ENCODE measurements around the gene PYGO1. TPM values are rescaled to one million over a fixed set of nuclear protein-coding genes. Genes with fewer than 3 reads are reported as not detected.

PYGO1 gene, protein sequence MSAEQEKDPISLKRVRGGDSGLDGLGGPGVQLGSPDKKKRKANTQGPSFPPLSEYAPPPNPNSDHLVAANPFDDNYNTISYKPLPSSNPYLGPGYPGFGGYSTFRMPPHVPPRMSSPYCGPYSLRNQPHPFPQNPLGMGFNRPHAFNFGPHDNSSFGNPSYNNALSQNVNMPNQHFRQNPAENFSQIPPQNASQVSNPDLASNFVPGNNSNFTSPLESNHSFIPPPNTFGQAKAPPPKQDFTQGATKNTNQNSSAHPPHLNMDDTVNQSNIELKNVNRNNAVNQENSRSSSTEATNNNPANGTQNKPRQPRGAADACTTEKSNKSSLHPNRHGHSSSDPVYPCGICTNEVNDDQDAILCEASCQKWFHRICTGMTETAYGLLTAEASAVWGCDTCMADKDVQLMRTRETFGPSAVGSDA
- 5.1 to 7.8 TPM (median 7.4 TPM) in 5 replicates for total RNA-seq (2022; extraction: Qiagen RNA extraction; ENCODE audit: low read depth)

DNA sequence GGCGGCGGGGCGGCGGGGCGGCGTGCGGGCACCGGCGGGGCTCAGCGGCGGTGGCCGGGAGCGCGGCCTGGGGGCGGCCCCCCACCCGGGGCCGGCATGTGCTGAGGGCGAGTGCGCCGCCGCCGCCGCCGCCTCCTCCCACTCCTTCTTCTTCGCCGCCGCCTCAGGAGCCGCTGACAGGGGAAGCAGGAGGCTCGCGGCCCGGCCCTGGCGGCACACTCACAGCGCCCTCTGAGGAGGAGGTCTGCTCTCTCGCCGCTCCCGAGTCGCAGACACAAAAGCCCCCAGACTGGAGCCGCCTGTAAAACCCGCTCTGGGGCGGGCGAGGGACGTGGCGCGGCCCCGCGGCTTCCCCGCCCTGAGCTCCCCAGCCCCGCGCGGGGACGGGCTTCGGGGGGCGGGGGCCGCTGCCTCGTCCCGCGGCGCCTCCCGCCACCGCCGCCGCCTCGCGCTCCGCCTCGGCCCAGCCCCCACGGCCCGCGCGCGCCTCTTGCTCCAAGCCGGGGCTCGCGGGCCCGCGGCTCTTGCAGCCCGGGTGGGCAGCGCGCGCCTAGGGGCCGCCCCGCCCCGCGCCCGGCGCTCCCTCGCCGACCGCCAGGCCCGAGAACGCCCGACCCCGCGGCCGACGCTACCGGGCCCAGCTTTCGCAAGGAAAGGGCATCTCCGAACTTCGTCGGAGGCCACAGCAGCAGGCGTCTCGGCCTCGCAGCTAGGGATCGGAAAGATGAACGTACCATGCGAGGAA is at the start of gene PYGO1:
PYGO1 (minus strand) TSS at position 276 of the 745 bp plus-strand sequence. CDS start 462 bp downstream, outside the sequence.

Other genes with a start within 250 kb of the PYGO1 start
- gene CCPG1, start 180.0 kb downstream of the PYGO1 start, total RNA-seq (2022; extraction: Qiagen RNA extraction; ENCODE audit: low read depth): 30.6 to 40.6 TPM (median 38.8 TPM) in 5 replicates
- 1.8 to 4.8 TPM (median 4.3 TPM) in 5 replicates for gene PIERCE2, start 179.8 kb downstream of the PYGO1 start, total RNA-seq (2022; extraction: Qiagen RNA extraction; ENCODE audit: low read depth)
- 7.6 to 9.5 TPM (median 8.0 TPM) in 5 replicates for gene DNAAF4, start 80.1 kb downstream of the PYGO1 start, total RNA-seq (2022; extraction: Qiagen RNA extraction; ENCODE audit: low read depth)
- gene PRTG, start 154.8 kb upstream of the PYGO1 start, total RNA-seq (2022; extraction: Qiagen RNA extraction; ENCODE audit: low read depth): 9.6 to 12.6 TPM (median 11.1 TPM) in 5 replicates

Measured in A549 treated with RU486 at 1 μM for 4 hours (cell line).